Measurements from ENCODE around the gene KCNQ5.
"Not testable (repeated sequence)": the region's sequence is repeated elsewhere in the genome, so short reads cannot be mapped to it uniquely, and the experiment has no call there.

KCNQ5 gene

DNA sequence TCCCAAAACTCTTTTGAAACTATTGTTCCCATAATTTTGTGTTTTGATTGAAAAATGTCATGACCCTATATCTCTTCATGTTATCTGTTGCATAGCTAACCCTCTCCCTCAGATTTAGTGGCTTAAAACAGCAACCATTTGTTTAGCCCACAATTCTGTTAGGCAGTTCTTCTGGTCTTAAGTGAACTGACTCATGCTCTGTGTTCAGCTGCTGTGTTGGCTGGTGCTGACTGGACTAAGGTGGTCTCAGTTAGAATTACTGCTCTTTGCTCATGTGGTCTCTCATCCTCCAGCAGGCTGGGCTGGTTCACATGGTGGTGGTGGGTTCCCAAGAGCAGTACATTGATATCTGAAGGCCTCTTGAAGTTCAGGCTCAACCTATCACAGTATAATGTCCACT lies 522.7 kb downstream of the KCNQ5 start:
- DNase-seq = no peak

DNA sequence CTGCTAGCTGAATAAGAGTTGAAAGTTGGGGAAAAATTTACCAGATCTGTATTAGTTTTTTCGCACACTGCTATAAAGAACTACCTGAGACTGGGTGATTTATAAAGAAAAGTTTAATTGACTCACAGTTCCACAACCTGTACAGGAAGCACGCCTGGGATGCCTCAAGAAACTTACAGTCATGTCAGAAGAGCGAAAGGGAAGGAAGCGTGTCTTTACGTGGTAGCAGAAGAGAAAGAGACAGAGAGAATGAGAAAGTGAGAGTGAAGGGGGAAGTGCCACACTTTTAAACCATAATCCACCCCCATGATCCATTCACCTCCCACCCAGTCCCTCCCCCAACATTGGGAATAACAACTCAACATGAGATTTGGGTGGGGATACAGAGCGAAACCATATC lies 523.8 kb downstream of the KCNQ5 start:
- DNase-seq = no peak

DNA sequence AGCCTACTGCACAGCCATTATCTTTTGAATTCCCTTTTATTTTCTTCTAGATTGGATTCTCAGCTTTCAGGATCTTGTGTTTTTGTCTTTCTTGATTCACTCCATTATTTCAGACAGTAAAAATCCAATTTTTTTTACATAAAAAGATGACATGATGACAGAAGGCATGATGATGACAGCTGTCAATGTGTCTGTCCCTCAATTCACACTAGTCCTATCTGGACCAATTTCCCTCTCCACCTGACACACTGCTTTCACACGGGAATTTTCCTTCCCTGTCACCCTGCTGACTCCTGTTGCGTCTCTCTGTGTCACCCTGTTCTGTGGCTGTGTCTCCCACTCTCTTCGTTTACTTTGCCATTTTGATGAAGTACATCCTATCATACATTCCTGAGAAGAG lies 529.9 kb downstream of the KCNQ5 start:
- DNase-seq = no peak

DNA sequence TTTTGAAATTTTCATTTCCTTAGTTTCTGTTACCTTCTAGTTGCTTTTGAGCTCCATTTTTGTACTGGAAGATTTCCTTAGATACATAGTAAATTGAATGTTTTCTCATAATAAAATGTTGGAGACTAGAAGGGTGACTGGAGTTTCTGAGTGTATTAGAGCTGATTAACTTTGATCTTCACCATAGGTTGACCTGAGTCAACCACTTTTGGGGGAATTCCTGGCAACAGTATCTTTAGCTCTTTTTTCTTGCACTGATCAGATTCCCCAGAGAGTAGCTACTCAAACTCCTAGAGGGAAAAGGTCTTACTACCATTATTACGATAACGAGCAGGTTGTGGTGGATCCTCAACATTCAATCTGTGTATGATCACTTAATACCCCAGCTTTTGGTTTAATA lies 530.7 kb downstream of the KCNQ5 start:
- no peak for DNase-seq

DNA sequence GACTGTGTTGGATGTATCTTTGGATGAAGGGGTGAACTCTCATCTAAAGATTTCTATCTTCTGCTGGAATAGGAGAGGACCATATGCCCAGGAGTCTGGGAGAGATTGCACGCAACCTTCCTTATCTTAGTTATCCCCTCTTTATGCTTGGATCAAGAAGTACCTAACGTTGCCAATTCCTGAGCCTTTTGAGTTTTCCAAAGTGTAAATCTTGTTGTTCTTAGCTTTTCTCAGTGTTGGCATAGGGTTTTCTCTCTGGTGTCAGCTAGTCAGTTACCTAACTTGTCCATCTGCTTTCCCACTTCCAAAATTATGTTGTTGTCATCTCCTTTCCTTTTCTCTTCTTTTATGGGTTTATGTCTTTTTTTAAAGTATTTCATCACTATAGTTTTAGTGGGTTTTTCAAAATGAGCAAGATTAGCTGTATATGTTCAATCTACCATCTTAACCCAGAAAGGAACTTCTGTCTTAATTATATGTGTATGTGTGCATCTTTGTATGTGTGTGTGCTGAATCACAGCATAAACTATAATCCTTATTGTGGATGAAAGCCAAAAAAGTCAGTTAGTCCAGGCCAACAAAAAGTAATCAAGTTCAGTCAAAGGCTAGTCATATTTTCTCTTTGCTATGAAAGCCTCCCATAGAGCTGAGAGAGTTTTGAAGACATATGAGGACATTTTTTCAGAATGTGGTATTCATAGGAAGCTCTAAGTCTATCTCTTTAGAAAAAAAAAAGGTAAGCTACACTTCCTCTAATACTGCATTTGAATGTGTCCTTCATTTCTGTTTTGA lies 531.3 kb downstream of the KCNQ5 start:
- peak; percentile 70 for DNase-seq

DNA sequence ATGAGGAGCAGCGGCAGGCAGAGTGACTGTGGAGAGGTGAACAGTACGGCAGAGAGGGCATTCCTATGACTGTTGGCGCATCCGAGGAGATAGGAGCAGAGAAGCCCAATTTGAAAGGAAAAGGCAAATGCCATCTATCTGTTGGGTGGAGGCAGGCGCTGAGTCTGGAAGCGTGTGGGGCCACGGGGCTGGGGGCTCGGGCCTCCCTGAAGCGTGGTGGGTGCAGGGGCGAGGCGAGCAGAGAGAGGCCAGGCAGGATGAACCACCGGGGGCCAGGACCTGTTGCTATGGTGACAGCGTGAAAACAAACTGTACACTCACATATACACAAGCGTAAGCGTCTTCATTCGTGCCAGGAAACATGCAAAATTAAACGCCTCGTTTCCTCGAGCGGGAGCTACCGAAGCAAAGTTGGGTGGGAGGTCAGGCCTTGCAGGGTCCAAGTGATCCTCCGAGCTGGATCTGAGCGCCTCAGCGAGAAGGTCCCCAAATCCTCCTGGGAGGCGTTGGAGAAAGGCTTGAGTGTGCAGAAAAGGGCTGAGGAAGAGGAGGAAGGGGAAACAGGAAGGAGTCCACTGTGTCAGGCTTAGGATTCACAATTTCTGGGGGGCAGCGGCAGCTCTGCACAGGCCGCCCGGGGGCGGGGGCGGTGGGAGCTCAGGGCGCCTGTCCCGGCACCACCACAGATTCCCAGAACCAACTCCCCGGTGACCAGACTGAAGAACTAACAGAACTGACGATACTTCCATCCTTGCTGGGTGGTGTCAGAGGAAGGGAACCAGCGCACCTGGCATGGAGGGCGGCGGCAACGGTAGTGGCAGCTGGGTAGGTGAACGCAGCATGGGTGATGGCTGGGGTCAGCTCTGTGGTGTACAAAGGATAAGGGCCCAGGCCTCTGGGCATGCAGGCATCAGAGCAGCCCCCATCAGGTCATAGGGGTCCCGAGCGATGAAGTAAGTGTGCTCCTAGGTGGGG lies 535.2 kb downstream of the KCNQ5 start:
- no peak for DNase-seq

DNA sequence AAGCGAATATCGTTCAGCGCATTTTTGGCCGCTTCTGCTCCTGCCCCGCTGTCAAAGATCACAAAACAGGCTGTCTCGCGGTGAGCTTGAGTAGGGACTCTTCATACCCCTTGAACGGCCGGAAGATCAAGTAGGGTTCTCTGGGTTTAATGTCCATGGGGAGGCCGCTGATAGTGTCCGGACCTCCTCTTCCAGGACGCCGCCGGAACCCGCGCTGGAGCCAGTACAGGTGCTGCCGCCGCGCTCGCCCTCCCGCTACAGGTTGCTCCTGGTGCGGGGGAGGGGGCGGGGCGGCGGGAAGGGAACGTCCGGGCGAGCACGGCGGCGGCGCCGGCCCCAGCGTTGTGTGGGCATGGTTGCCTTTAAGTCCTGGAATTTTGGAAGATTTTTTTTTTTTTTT lies 536.0 kb downstream of the KCNQ5 start:
- DNase-seq = no peak

DNA sequence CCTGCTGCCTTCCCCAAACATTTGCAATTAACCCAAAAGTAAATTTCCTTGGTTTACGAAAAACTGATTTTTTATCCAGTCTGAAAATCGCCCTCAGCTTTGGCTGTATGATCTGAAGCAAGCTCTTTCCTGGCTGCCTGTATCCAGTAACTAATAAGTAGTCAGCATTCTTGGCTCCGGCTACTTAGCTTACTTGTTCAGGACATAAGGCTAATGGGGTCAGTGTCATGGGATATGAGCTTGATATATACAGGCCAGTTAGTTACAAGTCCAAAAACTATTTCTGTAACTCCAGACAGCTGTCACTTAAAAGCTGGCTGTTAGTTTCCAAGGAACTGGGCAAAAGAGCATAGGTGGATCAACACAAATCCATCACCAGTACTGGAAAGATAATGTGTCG lies 547.2 kb downstream of the KCNQ5 start:
- no peak for DNase-seq

DNA sequence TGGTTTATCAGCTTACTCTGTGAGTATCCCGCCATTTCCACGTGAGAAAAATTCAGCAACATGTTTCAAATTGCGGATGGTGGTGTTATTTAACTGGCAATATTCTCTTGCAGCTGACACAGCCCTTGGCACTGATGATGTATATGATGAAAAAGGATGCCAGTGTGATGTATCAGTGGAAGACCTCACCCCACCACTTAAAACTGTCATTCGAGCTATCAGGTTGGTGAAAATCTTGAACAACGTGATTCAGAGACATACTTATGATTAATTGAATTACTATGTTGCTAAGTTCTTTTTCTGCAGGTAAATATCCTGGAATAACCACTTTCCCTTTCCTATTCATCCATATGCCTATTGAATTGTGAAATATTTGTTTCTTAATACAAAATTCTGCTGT lies 547.8 kb downstream of the KCNQ5 start:
- DNase-seq = no peak

DNA sequence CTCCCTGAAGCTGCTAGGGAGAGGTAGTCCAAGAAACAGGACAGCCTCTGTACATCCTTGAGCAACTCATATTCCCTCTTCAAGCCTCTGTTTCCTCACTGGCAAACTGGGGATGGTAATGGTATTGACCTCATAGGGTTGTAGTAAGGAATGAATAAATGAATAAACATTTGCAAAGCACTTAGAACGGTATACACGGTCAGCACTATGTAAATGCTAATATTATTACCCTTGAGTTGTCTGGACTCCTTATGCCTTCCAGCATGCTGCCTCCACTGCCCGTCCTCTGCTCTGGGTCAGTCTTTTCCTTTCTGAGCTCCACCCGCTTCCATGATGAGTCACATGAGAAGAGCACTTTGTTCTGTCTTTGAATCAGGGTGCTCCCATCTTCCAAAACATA lies 552.8 kb downstream of the KCNQ5 start:
- no peak for DNase-seq

DNA sequence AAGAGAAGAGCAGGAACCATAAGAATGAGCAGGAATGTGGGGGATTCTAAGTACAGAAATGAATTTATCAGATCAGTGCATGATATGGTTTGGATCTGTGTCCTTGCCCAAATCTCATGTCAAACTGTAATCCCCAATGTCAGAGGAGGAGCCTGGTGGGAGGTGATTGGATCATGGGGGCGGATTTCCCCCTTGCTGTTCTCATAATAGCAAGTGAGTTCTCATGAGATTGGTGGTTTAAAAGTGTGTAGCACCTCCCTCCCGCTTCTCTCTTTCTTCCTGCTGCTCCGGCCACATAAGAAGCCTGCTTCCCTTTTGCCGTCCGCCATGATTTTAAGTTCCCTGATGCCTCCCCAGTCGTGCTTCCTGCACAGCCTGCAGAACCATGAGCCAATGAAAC lies 554.2 kb downstream of the KCNQ5 start:
- no peak for DNase-seq

DNA sequence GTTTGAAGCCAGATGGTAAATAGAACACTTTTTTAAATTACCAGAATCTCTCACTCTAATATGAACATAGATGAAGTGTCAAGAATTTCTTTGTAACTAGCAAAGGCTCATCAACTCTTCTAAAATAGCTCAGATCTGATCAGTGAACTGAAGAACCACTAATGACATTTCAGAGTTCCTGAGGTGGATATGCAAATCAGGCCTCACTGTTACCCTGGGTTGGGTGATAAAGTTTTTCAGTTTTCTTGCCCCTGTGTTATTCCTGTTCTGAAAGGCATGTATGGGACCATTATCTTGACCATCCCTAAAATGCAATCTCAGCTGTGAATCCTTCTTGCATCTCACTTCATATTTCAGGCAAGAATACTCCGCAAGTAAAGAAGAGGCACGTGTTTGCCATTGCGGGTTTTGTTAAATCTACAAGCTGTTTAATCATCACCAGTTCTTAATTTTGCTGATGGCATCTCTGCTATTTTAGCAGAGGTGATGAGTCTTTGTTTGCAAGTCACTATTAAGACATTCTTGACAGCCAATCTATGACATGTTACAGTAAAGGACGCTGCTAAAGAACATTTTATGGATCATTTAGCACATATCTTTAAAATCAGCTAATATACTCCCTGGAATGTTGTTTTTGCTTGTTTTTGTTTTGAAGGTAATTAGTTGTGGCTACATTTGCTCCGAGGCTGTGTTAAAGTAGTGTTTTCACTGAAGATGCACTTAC lies 555.5 kb downstream of the KCNQ5 start:
- no peak for DNase-seq

DNA sequence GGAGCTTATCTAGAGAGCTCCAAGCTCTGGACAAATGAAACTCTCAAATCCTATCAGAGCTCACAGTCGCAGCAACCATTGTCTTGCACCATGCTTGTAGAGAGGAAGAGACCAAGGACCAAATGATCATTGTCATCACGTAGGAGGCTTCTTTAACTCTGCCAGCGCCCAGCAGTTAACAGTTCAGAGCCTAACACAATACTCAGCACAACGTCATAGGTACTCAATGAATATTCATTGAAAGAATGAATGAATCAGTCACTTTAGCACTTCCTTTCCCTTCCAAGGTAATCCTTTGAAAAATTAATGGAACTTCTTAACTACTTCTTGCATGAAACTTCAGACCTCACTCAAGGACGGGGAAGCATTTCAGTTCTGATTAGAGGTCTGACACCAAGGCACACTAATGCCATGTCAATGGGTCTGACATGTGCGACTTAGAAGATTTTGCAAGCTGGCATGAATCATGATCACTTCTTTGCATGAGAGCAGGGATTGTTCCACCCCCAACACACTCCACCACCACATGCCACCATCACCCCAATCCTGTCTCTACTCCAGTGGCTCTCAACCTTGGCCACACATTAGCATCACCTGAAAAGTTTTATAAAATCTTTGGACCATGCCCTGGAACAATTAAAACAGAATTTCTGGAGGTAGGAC lies 558.3 kb downstream of the KCNQ5 start:
- peak; percentile 27 for DNase-seq

DNA sequence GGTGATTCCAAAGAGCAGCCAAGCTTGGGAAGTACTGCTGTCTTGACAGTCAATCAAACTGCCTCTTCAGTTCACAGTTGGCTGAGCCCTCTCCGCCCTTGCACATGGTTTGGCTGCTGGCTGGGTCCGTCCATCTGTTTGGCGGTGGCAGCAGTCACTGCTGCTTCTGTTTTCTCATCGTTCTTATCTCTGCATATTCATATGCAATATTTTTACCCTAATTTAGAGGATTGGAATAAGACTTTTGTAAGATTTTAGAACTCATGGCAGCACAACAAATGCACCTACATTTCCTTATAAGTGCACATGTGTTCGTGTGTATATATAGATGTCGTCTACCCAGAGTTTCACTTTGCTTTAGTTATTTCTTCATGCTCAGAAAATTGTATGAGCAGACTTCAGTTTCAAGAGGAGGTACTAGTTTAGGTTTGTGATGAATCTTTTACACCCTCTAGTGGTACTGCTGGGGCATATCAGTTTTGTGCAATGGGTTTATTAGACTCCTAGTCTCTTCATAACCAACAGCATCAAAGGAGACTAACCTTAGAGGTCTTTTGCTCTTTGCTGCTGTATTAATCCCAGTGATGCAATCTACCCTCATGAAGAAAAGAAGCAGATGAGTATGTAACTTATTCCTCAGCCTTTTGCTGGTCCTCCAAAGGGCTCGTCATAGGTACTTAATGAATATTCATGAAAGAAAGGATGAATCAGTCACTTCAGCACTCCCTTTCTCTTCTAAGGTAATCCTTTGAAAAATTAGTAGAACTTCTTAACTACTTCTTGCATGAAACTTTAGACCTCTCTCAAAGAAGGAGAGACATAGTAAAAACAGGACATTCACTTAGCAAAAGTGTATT lies 559.1 kb downstream of the KCNQ5 start:
- DNase-seq = peak; percentile 73

DNA sequence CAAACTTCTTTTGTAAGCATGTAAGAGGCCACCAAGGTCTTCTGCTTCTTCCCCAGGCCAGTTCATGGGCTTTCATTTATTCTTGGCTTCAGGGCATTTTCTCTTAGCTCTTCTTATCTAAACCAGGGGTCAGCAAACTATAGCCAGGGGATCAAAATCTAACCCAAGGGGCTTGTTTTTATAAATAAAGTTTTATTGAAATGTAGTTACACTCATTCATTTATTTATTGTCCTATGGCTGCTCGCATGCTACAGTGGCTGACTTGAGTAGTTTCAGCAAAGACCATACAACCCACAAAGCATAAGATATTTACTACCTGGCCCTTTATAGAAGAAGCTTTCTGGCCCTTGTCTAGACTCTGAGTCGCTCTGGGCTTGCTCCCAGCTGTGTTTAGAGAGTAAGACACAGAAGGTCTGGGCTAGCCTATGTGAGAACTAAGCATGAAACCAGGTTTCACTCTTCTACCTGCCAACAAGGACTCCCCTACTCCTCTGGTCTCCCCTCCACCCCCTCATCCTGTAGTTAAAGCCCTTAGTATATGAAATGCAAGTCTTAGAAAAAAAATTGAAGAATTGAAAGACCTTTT lies 560.2 kb downstream of the KCNQ5 start:
- DNase-seq = no peak

DNA sequence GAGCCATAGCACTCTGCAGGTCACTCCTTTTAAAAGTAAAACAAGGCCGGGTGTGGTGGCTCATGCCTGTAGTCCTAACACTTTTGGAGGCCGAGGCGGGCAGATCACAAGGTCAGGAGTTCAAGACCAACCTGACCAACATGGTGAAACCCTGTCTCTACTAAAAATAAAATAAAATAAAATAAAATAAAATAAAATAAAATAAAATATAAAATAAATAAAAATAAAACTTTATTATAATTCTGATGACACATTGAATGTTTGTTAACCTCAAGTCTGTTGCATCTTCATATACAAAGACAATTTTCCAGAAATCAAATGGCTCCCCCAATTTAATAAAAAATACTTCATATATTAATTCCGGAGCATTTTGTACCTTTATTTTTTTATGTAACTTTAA lies 571.4 kb downstream of the KCNQ5 start:
- DNase-seq = not testable (repeated sequence)

DNA sequence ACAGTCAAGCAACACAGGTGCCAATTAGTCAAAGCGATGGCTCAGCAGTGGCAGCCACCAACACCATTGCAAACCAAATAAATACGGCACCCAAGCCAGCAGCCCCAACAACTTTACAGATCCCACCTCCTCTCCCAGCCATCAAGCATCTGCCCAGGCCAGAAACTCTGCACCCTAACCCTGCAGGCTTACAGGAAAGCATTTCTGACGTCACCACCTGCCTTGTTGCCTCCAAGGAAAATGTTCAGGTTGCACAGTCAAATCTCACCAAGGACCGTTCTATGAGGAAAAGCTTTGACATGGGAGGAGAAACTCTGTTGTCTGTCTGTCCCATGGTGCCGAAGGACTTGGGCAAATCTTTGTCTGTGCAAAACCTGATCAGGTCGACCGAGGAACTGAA lies 572.9 kb downstream of the KCNQ5 start:
- DNase-seq = no peak

DNA sequence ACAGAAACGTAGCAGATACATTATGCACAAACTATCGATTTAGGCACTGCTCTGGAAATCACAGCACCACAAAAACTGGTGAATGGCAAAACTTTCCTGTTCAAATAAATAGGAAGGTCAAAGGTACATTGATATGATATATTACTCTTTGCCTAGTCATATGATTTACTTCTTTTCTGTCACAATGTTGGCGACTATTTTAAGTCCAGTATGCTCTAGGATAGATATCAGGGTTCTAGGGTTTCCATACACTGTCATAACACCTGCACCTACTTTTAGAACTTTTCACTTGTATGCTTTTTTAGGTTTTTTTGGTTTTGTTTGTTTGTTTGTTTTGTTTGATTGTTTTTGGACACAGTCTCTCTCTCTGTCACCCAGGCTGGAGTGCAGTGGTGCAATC lies 578.4 kb downstream of the KCNQ5 start:
- DNase-seq = no peak

DNA sequence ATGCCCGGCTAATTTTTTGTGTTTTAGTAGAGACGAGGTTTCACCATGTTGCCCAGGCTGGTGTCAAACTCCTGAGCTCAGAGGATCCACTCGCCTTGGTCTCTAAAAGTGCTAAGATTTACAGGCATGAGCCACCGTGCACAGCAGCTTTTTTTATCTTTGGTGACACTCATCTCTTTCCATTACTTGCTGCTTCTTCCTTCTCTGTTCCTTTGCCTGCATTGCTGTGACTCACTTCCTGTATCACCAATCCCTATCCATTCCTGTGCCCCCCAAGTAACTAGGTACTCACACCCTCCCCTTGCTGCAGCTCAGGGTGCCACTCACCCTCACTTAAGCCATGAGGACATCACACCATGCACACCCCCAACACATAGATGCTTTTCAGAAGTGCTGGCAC lies 578.9 kb downstream of the KCNQ5 start:
- peak; percentile 23 for DNase-seq

DNA sequence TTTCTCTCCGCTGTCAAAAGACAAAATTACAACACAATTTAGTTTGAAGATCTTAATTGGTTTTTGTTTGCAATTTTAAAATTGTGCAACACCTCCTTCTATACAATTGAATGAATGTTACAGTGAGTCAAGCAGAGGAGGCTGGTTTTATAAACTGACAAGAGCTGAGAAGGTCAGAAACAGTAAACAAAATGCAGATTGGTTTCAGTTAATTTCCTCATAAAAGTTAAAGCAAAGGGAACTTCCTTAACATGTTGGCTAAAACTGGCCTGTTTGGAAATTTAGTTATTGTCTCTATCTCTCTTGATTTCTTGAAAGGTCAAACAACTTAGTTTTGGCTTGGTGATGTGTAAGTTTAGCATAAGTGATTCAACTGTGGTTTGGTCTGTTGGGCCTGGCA lies 581.2 kb downstream of the KCNQ5 start:
- DNase-seq = no peak

DNA sequence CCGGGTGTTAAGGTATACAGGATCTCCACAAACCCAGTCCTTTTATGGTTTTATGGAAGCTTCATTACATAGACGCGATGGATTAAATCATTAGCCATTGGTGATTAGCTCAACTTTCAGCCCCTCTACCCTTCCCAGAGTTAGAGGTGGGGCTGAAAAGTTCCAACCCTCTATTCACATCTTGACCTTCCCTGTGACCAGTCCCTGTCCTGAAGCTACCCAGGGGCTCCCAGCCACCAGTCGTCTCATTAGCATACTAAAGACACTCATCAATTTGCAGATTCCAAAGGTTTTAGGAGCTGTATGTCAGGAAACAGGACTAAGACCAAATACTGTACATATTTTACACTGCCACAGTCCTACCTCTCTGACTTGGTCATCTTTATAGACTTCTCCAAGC lies 582.4 kb downstream of the KCNQ5 start:
- no peak for DNase-seq

All from fibroblast of skin of right quadriceps (primary cell).